ENCODE data around the gene CELSR2. TPM values are rescaled to one million over a fixed set of nuclear protein-coding genes. Genes with fewer than 3 reads are reported as not detected.

The CELSR2 gene
- total RNA-seq, 1 donor, result 0.36 TPM

- DNase-seq (ENCODE audit: low read depth), result no peak
- TF ChIP-seq, protein P1, sequence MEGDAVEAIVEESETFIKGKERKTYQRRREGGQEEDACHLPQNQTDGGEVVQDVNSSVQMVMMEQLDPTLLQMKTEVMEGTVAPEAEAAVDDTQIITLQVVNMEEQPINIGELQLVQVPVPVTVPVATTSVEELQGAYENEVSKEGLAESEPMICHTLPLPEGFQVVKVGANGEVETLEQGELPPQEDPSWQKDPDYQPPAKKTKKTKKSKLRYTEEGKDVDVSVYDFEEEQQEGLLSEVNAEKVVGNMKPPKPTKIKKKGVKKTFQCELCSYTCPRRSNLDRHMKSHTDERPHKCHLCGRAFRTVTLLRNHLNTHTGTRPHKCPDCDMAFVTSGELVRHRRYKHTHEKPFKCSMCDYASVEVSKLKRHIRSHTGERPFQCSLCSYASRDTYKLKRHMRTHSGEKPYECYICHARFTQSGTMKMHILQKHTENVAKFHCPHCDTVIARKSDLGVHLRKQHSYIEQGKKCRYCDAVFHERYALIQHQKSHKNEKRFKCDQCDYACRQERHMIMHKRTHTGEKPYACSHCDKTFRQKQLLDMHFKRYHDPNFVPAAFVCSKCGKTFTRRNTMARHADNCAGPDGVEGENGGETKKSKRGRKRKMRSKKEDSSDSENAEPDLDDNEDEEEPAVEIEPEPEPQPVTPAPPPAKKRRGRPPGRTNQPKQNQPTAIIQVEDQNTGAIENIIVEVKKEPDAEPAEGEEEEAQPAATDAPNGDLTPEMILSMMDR (IDR thresholded peaks at IDR 0.05; ENCODE audit: insufficient read depth, low read length), result no peak
- H3K4me3 ChIP-seq (ENCODE audit: low read depth, low read length), result no peak overlapping the region
These were observed 24.4 kb downstream of the CELSR2 start for GRCh38 chr1:109273570-109274288.

- H3K4me3 ChIP-seq (ENCODE audit: low read depth, low read length), result no peak overlapping the region
- DNase-seq (ENCODE audit: low read depth), result no peak
- TF ChIP-seq, protein P1 (IDR thresholded peaks at IDR 0.05; ENCODE audit: insufficient read depth, low read length), result no peak
These were observed 25.5 kb downstream of the CELSR2 start for GRCh38 chr1:109274533-109275476.

DNA sequence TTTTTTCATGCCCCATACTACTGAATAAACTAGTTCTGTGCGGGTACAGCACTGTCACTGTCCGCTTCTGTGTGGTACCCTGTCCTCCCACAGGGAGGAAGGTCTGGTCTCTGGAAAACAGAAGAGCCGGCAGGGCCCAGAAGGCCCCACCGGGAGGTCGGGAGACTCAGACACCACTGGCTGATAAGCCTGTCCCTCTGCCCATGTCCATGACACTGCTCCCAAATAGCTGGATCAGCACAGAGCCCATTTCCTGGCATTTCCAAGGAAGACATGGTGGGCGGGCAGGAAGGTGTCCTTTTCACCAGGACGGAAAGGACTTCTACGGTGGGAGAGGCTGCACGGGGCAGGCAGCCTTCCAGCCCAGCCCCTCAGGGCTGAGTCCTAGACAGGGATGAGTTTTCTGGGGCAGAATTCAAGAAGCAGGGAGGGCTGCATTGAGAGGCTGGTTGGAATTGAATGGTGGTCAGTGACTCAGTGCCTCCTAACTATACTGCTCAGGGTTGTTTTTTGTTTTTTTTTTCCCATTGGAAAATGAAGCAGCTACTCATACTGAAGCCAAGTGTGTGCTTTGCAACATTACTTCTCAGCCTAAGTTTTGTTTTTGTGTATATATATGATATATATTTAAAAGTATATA is 26.5 kb downstream of the CELSR2 start:
- TF ChIP-seq, protein P1 (IDR thresholded peaks at IDR 0.05; ENCODE audit: insufficient read depth, low read length), result no peak
- H3K4me3 ChIP-seq (ENCODE audit: low read depth, low read length), result no peak overlapping the region
- DNase-seq (ENCODE audit: low read depth), result peak; percentile 28

DNA sequence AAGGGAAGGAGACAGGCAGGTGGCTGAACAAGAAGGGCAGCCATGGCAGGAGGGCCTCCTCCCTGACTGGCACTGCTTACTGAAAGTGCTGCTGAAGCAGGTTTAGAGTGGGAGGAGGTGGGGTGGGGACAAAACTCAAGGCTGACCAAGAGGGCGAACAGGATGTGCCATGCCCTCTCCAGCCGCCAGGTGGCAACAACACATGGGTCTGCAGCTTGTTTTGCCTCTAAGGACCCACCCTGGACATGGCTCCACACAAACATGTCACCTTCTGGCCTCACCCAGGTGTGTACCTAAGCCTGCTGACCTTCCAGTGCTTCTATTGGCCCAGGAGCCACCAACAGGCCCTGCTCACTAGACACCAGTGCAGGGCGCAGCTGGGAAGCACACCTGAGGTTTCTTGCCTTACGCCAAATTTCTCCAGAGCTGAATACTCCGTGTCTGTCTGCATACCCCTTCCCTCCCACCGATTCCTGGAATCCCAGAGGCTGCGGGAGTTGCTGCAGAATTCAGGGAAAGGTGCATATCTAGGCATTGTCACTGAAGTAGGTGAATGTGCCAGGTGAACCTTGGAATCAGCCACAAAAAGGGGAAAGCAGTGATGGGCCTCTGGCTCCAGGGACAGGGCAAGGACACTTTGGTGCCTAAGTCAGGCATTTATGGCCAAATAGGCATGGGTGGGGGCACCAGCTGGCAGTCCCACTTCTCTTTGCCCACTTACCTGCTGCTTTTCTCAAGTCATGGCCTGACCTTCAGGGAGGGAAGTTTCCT is 28.3 kb downstream of the CELSR2 start:
- TF ChIP-seq, protein P1 (IDR thresholded peaks at IDR 0.05; ENCODE audit: insufficient read depth, low read length), result peak; percentile 98
- H3K4me3 ChIP-seq (ENCODE audit: low read depth, low read length), result no peak overlapping the region
- peak; percentile 74 for DNase-seq (ENCODE audit: low read depth)

- no peak overlapping the region for H3K4me3 ChIP-seq (ENCODE audit: low read depth, low read length)
- TF ChIP-seq, protein P1 (IDR thresholded peaks at IDR 0.05; ENCODE audit: insufficient read depth, low read length), result no peak
- DNase-seq (ENCODE audit: low read depth), result no peak
These were observed 30.4 kb downstream of the CELSR2 start for GRCh38 chr1:109279615-109280278.

Measured in fibroblast of the aortic adventitia (primary cell).